ENCODE results near the gene SLC7A8.
A peak's percentile ranks its signal among the peaks of the same experiment; 100 is the strongest.

Gene SLC7A8

DNA sequence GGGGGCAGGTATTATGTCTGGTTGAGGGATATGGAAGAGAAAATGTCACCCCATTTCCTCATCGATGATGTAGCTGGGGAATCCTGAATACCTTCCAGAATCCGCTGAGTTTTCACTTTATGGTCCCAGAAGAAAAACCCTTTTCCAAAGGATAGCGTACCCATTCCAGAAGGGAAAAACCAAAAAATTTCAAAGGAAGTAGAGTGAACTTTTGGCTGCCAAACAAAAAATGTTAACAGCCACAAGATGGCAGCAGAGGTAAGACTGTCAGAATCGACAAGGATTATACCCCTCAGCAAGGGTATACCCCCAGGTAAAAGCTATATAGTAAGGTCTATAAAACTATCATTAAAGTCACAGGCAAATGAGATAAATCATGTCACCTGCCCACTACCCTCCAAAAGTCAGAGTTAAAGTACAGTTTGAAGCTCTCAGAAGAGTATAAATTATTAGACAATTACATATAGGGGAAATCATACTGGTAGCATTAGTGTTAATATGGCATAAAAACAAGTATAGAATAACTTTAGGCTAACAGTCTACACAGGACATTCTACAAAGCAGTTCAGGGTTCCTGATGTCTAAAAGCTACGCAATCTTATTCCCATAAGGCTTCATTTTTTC lies 106.6 kb downstream of the SLC7A8 start:
- no peak for DNase-seq (ENCODE audit: low spot score)

More for the DNA sequence above, 106.6 kb downstream of the SLC7A8 start:
- TF ChIP-seq, protein P1, sequence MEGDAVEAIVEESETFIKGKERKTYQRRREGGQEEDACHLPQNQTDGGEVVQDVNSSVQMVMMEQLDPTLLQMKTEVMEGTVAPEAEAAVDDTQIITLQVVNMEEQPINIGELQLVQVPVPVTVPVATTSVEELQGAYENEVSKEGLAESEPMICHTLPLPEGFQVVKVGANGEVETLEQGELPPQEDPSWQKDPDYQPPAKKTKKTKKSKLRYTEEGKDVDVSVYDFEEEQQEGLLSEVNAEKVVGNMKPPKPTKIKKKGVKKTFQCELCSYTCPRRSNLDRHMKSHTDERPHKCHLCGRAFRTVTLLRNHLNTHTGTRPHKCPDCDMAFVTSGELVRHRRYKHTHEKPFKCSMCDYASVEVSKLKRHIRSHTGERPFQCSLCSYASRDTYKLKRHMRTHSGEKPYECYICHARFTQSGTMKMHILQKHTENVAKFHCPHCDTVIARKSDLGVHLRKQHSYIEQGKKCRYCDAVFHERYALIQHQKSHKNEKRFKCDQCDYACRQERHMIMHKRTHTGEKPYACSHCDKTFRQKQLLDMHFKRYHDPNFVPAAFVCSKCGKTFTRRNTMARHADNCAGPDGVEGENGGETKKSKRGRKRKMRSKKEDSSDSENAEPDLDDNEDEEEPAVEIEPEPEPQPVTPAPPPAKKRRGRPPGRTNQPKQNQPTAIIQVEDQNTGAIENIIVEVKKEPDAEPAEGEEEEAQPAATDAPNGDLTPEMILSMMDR (IDR thresholded peaks at IDR 0.05; ENCODE audit: extremely low read depth, missing control alignments) = peak; percentile 45

Data from GM20000 (cell line).